HEK293T (cell line): ENCODE measurements around the gene PARK7.

Source experiments
- BHLHE40 ChIP-seq: fragments of 450-650 bp; IDR thresholded peaks from 2 replicates; pipeline ENCODE4 v1.6.1; 2016; ENCODE audit warnings: mild to moderate bottlenecking, moderate library complexity, borderline replicate concordance
- FOXA1 ChIP-seq: fragments of 450-650 bp; IDR thresholded peaks from 2 replicates; pipeline ENCODE4 v1.6.1; 2016; ENCODE audit warnings: mild to moderate bottlenecking
- FOXK2 ChIP-seq: fragments of 450-650 bp; IDR thresholded peaks from 2 replicates; pipeline ENCODE4 v1.6.1; 2016; ENCODE audit warnings: mild to moderate bottlenecking
- HDGF ChIP-seq: fragments of 450-650 bp; IDR thresholded peaks from 2 replicates; pipeline ENCODE4 v1.6.1; 2017; ENCODE audit warnings: antibody characterized with exemption, borderline replicate concordance
- NFRKB ChIP-seq: fragments of 450-650 bp; IDR thresholded peaks from 2 replicates; pipeline ENCODE4 v1.6.1; 2016; ENCODE audit warnings: mild to moderate bottlenecking, moderate library complexity
- SP1 ChIP-seq: fragments of 450-650 bp; IDR thresholded peaks from 2 replicates; pipeline ENCODE4 v1.6.1; 2017

GRCh38 chr1:7987528-7987927 is 26.0 kb downstream of the PARK7 start:
- no peak for TF ChIP-seq SP1
- TF ChIP-seq BHLHE40 = no peak
- TF ChIP-seq NFRKB = no peak
- no peak for TF ChIP-seq FOXK2
- TF ChIP-seq FOXA1 = no peak
- TF ChIP-seq HDGF = no peak
